ENCODE results near the gene FGF22.

FGF22 gene

DNA sequence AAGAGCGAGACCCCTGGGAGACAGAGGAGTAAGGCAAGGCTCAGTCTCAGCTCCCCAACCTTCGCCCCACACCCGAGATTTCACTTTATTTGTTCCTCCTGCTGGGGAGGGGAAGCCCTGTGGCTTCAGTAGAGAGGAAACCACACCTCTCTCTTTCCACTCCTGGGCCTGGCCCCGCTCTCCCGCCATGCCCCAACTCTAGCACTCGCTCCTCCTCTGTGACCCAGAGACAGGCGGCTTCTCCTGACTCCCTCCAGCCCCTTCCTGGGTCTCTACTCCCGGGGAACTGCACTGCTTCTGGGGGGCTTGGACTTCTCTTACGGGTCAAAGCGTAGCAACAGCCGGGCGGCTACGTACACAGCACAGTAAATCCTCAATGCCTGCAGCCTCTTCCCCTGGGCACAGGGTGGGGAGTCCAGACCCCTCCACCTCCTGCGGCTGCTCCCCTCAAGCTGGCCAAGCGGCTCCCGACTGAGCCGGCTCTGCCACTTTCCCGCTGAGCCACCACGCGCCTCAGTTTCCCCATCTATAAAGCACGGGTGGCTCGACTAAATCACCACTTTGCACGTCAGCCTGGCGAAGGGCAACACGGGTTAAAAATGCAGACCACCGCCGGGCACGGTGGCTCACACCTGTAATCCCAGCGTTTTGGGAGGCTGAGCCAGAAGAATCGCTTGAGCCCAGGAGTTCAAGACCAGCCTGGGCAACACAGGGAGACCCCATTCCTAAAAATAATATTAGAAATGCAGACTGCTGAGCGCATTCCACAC lies 21.9 kb downstream of the FGF22 start:
- no peak overlapping the region for H2AFZ ChIP-seq
- peak overlapping the region; percentile 74 for H3K4me3 ChIP-seq (ENCODE audit: low read depth, low read length)
- H3K4me2 ChIP-seq (ENCODE audit: low read length): peak overlapping the region; percentile 87
- H3K9me3 ChIP-seq (ENCODE audit: control insufficient read depth, low read length): no peaks in the 10 kb centered on the region
- TF ChIP-seq, protein P1, sequence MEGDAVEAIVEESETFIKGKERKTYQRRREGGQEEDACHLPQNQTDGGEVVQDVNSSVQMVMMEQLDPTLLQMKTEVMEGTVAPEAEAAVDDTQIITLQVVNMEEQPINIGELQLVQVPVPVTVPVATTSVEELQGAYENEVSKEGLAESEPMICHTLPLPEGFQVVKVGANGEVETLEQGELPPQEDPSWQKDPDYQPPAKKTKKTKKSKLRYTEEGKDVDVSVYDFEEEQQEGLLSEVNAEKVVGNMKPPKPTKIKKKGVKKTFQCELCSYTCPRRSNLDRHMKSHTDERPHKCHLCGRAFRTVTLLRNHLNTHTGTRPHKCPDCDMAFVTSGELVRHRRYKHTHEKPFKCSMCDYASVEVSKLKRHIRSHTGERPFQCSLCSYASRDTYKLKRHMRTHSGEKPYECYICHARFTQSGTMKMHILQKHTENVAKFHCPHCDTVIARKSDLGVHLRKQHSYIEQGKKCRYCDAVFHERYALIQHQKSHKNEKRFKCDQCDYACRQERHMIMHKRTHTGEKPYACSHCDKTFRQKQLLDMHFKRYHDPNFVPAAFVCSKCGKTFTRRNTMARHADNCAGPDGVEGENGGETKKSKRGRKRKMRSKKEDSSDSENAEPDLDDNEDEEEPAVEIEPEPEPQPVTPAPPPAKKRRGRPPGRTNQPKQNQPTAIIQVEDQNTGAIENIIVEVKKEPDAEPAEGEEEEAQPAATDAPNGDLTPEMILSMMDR (IDR thresholded peaks at IDR 0.05): no peak
- H3K27ac ChIP-seq: no peak overlapping the region
- peak overlapping the region; percentile 25 for H3K9ac ChIP-seq
- no peaks in the 10 kb centered on the region for H3K27me3 ChIP-seq (ENCODE audit: control insufficient read depth, insufficient read depth, low read length)
- no peaks in the 10 kb centered on the region for H3K36me3 ChIP-seq (ENCODE audit: control insufficient read depth, insufficient read depth, low read length)
- peaks cover 52% of the 10 kb centered on the region for H3K79me2 ChIP-seq
- peaks cover 12% of the 10 kb centered on the region for H3K4me1 ChIP-seq

DNA sequence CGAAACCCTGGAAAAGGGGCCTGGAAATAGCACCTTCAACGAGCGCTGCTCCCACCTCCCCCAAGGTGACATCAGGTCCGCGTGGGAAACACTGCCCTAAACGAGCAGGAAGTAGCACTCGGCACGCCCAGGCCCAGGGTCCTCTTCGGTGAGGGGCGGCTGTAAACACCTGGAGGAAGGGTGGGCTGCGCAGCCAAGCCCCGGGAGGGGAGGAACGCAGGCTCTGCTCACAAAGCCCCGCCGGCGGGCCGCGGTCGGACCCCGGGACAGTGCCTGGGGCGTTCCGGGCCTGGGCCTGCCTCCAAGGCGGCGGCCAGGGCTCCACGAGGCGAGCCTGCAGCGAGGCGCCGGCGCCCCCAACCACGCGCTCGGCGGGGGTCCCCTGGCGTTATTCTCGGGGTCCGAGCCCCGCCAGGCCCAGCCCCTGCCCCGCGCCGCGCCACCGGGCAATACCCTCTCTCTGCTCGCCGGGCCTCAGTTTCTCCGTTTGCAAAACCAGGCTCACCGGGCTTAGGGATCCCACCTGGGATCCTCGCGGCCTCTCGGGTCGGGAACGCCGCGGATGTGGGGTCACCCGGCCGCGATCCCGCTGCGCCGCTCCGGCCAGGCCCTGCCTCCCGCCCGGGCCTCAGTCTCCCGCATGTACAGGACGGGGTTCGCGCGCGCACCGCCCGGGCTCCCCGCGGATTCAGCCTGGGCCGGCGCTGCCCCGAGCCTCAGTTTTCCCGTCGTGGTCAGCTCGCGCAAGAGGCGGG lies 22.7 kb downstream of the FGF22 start:
- Histone ChIP-seq H3K9me3 (ENCODE audit: control insufficient read depth, low read length) (no peaks in the 10 kb centered on the region), H3K27ac (peak overlapping the region; percentile 4), H3K4me1 (peaks cover 12% of the 10 kb centered on the region), H2AFZ (peak overlapping the region; percentile 64), H3K36me3 (ENCODE audit: control insufficient read depth, insufficient read depth, low read length) (no peaks in the 10 kb centered on the region), H3K27me3 (ENCODE audit: control insufficient read depth, insufficient read depth, low read length) (no peaks in the 10 kb centered on the region), H3K79me2 (peaks cover 49% of the 10 kb centered on the region), H3K9ac (peak overlapping the region; percentile 67), H3K4me2 (ENCODE audit: low read length) (peak overlapping the region; percentile 87), H3K4me3 (ENCODE audit: low read depth, low read length) (peak overlapping the region; percentile 74)
- TF ChIP-seq, protein P1 (IDR thresholded peaks at IDR 0.05): no peak

DNA sequence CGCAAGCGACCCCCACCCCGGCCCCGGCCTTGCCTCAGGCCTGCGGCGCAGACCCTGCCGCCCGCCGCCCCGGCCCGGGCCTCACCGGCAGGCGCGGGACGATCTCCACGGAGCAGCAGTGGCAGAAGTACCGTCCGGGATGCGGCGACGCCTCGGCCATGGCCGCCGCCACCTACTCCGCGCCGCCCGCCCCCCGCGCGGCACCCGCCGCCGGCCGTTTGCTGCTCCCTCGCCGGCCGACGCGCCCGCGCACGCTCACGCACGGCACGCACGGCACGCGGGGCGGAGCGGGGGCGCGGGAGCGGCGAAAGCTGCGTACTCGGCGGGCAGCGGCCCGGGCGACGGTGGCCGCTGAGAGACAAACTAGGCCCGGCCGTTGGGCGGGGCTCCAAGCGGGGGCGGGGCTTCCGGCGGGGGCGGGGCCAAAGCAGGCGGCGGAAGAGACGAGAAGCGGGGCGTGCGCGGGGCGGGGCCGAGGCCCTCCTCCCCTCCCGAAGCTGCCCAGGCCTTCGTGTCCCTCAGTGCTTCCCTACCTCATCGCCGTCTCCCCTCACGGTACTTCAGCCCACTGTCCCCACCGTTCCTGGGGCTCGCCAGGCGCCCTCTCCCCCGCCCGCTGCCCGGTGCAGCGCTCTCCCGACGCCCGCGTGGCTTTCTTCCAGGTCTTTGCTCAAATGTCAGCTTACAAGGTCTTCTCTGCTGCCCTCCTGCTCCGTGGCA lies 23.4 kb downstream of the FGF22 start, which contains the start of gene RNF126:
TSS of gene RNF126 (minus strand) at position 253 of the 720 bp plus-strand sequence. CDS start at position 160, 93 bp downstream.
- Histone ChIP-seq H3K27ac (peak within 1 kb of the TSS; percentile 99), H3K9ac (peak within 1 kb of the TSS; percentile 90), H3K9me3 (ENCODE audit: control insufficient read depth, low read length) (no peaks in the 10 kb centered on the region), H3K4me3 (ENCODE audit: low read depth, low read length) (peak within 1 kb of the TSS; percentile 74), H3K36me3 (ENCODE audit: control insufficient read depth, insufficient read depth, low read length) (no peaks in the 10 kb centered on the region), H3K4me1 (peaks cover 12% of the 10 kb centered on the region), H3K4me2 (ENCODE audit: low read length) (peak within 1 kb of the TSS; percentile 87), H3K27me3 (ENCODE audit: control insufficient read depth, insufficient read depth, low read length) (no peaks in the 10 kb centered on the region), H3K79me2 (peaks cover 43% of the 10 kb centered on the region), H2AFZ (peak within 1 kb of the TSS; percentile 98)
- TF ChIP-seq, protein P1 (IDR thresholded peaks at IDR 0.05): no peak

DNA sequence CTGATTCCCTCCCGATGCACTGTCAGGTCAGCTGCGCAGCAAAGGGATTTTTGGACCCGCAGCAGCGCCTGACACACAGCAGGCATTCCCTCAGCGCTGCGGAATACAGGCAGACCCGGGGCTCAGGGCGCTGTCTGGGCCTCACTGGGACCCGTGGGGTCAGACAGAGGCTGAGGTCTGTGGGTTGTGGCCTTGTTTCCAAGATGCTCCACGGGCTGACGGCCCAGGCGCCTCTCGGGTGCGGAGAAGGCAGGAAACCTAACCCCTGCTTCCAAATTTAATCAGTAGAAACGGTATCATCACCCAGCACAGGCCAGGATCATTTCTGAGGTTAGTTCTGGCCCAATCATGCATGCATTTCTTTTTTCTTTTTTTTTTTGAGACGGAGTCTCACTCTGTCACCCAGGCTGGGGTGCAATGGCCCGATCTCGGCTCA lies 24.0 kb downstream of the FGF22 start:
- TF ChIP-seq, protein P1 (IDR thresholded peaks at IDR 0.05): no peak
- Histone ChIP-seq H3K4me3 (ENCODE audit: low read depth, low read length) (peak overlapping the region; percentile 72), H3K9me3 (ENCODE audit: control insufficient read depth, low read length) (no peaks in the 10 kb centered on the region), H3K27ac (peak overlapping the region; percentile 99), H3K4me2 (ENCODE audit: low read length) (peak overlapping the region; percentile 78), H2AFZ (peak overlapping the region; percentile 98), H3K27me3 (ENCODE audit: control insufficient read depth, insufficient read depth, low read length) (no peaks in the 10 kb centered on the region), H3K36me3 (ENCODE audit: control insufficient read depth, insufficient read depth, low read length) (no peaks in the 10 kb centered on the region), H3K4me1 (peaks cover 12% of the 10 kb centered on the region), H3K9ac (peak overlapping the region; percentile 90), H3K79me2 (peaks cover 37% of the 10 kb centered on the region)

Data from parathyroid adenoma (tissue), 2 donors.